Heart left ventricle (tissue), 13 donors: ENCODE results near the gene IL11RA.

ENCODE experiments used
- CTCF ChIP-seq, 12 donors: fragments of 200-600 bp; sonication (generic) in 4 of 12; IDR thresholded peaks; one replicate each; pipeline versions ENCODE4 v1.5.0 to v1.8.0; 2018 to 2022; ENCODE audit warnings: antibody characterized with exemption in 12 of 12, mild to moderate bottlenecking in 5 of 12
- POLR2A ChIP-seq, 2 donors: fragments of 450-650 bp; IDR thresholded peaks; one replicate each; pipeline ENCODE4 v1.6.1; 2017; ENCODE audit warnings: antibody characterized with exemption in 2 of 2, mild to moderate bottlenecking in 2 of 2, moderate library complexity in 2 of 2
- donor health status: ischemic (EF 13 %, LVEDD 7.1; RV severe dilation, severe dysfunction).
- donor health status: DM: no; HTN: yes; CAD: no.
- donor health status: DM: no; HTN: no; CAD: no.
- donor health status: ischemic (EF 25% LVEDD 6.9; RV normal size, moderate dysfunction).
- donor health status: ischemic (EF 25% LVEDD 5.7; RV mildly dilated, moderate dysfunction).
- donor health status: ischemic (EF 35%, LVEDD 5.7; RV mildly dilated, moderate dysfunction).
- donor health status: nonischemic (EF 11% LVEDD 7.7; RV severe dilation, severe dysfunction).
- donor health status: DM: yes; HTN: yes; CAD: no.
- donor health status: PGD.
- donor health status: ischemic (EF 29% LVEDD 5.4; RV normal size, mild dysfunction).
- donor health status: nonischemic (EF 23%, LVEDD 6.1; RV moderate dilation, normal function).

- TF ChIP-seq CTCF (IDR thresholded peaks at IDR 0.05) (no peak), POLR2A (IDR thresholded peaks at IDR 0.05) (no peak)
These were observed 7.7 kb downstream of the IL11RA start for GRCh38 chr9:34659592-34660253.
